Stimulated activated CD8-positive, alpha-beta memory T cell treated with anti-CD3 and anti-CD28 coated beads, Interleukin-7, amount 100 ng/mL, for 48 hours (primary cell): ENCODE results near the gene ZNF296.

Experiments
- DNase-seq, 2 donors: peaks; one replicate each; pipeline ENCODE4 v3.0.0-alpha.2; 2020; ENCODE audit warnings: low read depth in 1 of 2; ENCODE audit errors: extremely low read depth in 1 of 2

The ZNF296 gene

DNA sequence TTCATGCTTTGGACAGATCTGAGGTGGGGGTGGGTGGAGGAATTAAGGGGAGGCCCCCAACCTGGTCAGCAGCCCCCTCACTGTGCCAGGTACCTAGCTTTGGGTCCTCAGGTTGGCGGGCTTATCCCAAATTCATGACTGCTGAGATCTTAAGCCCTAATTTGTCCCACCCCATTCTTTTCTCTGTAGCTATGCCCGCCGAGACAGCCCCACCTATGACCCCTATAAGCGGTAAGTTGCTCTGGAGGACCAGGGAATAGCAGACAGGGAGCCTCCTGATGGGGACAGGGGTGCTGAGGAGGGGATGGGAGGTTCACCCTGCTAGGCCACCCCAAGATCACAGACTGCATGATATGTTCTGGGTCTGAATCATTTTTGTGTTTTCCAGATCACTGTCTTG, 14.3 kb downstream of the ZNF296 start:
- no peak for DNase-seq

DNA sequence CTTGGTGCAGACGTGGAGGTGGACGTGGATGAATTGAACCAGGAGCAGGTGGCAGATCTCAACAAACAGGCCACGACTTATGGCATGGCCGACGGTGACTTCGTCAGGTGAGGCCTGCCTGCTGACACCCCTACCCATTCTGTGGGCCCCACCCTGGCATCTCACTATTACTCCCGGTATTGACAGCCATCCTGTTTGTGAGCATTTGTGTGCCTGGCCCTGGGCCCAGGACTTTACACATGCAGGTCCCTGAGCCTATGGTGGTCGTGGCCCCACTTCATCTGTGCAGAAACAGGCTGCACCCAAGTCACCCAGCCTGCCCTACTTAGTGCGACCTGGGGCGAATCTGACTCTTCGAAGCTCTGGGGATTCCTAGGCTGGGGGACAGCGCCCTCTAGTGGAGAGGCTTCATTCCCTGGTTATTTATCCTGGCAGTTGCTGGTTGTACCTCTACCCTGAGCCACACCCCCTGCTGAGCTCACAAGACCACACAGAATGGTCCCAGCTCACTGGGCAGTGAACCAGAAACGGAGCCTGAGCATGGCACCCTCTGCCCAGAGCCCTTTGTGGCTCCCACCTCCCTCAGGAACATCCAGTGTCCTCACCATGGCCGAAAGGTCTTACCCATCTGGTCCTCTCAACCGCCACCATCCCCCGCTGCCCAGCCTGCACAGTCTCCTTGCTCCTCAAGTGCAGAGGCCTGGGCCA, 16.9 kb downstream of the ZNF296 start:
- DNase-seq: peak; percentile 53 to 68

- DNase-seq: no peak
Measured at GRCh38 chr19:45058622-45059159, 17.6 kb downstream of the ZNF296 start.

DNA sequence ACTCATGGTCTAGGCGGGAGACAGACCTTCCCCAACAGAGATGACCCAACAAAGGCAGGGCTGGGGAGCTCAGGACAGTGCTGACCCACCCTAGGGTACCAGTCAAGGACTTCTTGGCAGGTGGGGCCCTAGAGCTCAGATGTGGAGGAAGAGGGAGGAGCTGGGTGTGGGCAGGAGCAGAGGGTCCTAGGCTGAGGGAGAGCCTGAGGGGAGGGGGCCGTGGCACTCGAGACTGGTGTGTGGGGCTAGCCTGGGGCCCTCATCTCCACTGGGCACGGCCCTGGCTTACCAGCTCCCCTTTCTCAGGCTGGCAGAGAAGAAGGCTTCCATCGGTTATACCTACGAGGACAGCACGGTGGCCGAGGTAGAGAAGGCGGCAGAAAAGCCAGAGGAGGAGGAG, 18.8 kb downstream of the ZNF296 start:
- DNase-seq: no peak

GRCh38 chr19:45056831-45057230, 19.4 kb downstream of the ZNF296 start:
- no peak for DNase-seq

GRCh38 chr19:45051929-45052579, 24.2 kb downstream of the ZNF296 start:
- no peak for DNase-seq

GRCh38 chr19:45050036-45050435, 26.2 kb downstream of the ZNF296 start:
- DNase-seq: no peak

GRCh38 chr19:45049073-45049736, 27.1 kb downstream of the ZNF296 start:
- DNase-seq: no peak

GRCh38 chr19:45047188-45047797, 29.0 kb downstream of the ZNF296 start:
- no peak for DNase-seq

DNA sequence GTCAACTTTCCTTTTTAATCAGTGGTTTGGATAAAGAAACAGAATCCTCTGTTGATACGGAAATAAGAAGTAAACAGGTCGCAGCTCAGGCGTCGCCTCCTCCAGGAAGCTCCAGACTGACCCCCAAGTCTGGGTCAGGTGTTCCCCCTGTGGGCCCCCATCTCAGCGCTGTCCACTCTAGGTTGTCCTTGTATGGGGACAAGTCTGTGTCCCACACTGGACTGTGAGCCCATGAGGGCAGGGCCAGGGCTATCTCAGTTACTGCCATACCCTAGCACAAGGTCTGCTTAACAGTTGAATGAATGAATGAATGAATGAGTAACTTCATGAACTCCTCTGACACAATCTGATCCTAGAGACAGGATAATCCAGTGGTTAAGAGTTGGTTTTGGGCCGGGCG, 29.9 kb downstream of the ZNF296 start:
- DNase-seq: no peak

DNA sequence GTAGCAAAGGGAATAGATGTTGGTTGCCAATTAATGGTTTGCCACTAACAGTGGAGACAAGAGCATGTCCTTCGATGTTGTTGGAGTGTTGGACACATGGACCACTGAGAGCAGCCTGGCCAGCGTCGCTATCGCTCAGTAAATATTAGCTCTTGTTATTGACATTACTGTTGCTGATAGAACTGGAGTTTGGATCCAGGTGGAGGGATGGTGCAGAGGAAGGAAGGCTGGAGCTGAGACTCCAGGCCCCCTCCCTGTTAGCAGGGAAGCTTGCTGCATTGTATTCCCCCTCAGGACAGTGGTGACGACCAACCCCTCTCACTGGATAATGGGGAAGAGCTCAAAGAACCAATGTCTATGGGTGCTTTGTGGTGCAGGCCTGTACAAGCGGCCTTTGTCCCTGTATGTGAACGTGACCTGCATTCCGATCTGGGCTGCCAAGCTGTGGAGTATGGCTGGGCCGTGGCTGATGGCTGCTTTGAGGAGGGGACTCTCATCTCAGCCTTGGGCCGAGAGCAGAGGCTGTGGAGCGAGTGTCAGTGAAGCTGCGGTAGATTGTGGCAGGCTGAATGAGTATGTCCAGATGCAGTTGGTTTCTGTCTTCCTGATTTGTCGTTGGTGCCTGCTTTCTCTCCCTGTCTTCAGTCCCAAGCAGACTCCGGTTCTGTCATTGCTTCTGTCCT, 30.5 kb downstream of the ZNF296 start:
- DNase-seq: no peak

DNA sequence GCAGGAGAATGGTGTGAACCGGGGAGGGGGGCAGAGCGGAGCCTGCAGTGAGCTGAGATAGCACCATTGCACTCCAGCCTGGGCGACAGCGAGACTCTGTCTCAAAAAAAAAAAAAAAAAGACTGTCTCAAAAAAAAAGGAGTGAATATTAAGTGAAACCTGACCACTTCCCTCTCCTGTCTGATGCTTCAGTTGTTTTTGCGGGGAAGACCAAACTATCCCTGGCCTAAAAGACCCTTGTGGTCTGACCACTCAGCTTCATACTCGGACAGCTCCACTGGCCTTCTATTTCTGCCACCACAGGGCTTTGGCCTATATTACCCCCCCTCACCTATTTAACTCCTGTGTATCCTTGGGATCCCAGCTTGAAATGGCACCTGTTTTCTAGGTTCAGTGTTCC, 35.2 kb downstream of the ZNF296 start:
- DNase-seq: no peak

DNA sequence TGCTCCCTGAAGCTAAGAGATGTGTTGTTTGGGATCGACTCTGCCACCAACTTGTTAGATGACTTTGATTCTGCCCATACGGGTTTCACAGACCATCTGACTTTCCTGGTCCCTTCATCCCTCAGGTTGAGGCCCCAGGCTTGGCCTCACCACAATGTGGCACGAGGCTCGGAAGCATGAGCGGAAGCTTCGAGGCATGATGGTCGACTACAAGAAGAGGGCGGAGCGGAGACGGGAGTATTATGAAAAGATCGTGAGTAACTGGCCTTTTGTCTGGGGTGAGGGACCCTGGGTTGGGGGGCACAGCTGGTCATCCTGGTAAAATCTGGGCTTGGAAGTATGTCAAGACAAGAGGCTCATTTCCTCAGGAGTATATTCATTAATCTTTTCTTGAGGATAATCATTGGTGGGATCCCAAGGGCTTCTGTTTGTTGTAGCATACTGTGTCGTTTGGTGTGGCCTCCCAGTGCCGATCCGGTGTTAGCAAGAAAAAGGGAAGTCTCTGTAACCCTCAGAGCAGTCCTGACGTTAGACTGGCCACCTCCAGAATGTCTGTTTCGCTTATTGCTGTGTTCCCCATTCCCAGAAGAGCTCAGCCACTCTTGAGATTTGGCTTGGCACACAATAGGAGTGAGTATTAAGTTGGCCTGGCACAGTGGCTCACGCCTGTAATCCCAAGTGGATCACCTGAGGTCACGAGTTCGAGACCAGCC, 36.1 kb downstream of the ZNF296 start:
- no peak for DNase-seq

- peak; percentile 75 to 81 for DNase-seq
Measured at GRCh38 chr19:45038931-45039893, 37.1 kb downstream of the ZNF296 start, which contains the start of gene CLASRP. Gene CLASRP, plus strand, starts transcription at chr19:45039045. Its CDS starts 1,168 bp downstream, at chr19:45040213.

DNA sequence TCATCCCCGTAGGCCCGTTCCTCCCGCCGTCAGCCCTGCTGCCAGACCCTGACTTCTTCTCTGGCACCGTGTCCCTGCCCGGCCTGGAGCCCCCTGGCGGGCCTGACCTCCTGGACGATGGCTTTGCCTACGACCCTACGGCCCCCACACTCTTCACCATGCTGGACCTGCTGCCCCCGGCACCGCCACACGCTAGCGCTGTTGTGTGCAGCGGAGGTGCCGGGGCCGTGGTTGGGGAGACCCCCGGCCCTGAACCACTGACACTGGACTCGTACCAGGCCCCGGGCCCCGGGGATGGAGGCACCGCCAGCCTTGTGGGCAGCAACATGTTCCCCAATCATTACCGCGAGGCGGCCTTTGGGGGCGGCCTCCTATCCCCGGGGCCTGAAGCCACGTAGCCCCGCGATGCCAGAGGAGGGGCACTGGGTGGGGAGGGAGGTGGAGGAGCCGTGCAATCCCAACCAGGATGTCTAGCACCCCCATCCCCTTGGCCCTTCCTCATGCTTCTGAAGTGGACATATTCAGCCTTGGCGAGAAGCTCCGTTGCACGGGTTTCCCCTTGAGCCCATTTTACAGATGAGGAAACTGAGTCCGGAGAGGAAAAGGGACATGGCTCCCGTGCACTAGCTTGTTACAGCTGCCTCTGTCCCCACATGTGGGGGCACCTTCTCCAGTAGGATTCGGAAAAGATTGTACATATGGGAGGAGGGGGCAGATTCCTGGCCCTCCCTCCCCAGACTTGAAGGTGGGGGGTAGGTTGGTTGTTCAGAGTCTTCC, 38.7 kb downstream of the ZNF296 start:
- DNase-seq: no peak

- DNase-seq: no peak
Measured at GRCh38 chr19:45035755-45036154, 40.5 kb downstream of the ZNF296 start.

- DNase-seq: no peak
Measured at GRCh38 chr19:45032421-45032820, 43.9 kb downstream of the ZNF296 start.

DNA sequence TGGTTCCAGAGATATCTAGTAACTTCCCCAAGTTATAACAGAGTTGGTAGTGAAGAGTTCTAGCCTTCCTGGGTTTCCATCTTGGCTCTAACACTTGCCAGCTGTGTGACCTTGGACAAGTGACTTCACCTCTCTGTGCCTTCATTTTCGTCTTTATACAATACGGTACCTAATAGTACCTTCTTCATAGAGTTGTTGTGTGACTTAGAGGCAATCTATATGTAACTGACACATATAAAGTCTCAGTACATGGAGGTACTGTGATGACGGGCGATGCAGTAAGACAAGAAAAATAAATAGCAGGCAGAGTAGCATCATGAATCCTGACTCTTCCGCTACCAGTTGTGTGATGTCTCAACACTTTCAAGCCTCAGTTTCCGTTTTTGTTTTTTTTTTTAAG, 45.5 kb downstream of the ZNF296 start:
- no peak for DNase-seq
